Erythroblast (primary cell): Measurements from ENCODE around the gene PYHIN1.

ENCODE experiments used
- GATA1 ChIP-seq: IDR thresholded peaks from 2 replicates; pipeline ENCODE4 v1.6.1; 2011; ENCODE audit warnings: low read depth, mild to moderate bottlenecking, control low read depth, low read length, moderate library complexity
- POLR2A ChIP-seq: IDR thresholded peaks from 2 replicates; pipeline ENCODE4 v1.6.1; 2011; ENCODE audit warnings: mild to moderate bottlenecking, low read length

GRCh38 chr1:158946785-158947184, 15.4 kb downstream of the PYHIN1 start:
- TF ChIP-seq GATA1 (no peak), POLR2A (no peak)
